ENCODE data around the gene UGT2B7. TPM values are rescaled to one million over a fixed set of nuclear protein-coding genes. Genes with fewer than 3 reads are reported as not detected.

Gene UGT2B7
- total RNA-seq, 1 experiment from 2014 or later = not detected

DNA sequence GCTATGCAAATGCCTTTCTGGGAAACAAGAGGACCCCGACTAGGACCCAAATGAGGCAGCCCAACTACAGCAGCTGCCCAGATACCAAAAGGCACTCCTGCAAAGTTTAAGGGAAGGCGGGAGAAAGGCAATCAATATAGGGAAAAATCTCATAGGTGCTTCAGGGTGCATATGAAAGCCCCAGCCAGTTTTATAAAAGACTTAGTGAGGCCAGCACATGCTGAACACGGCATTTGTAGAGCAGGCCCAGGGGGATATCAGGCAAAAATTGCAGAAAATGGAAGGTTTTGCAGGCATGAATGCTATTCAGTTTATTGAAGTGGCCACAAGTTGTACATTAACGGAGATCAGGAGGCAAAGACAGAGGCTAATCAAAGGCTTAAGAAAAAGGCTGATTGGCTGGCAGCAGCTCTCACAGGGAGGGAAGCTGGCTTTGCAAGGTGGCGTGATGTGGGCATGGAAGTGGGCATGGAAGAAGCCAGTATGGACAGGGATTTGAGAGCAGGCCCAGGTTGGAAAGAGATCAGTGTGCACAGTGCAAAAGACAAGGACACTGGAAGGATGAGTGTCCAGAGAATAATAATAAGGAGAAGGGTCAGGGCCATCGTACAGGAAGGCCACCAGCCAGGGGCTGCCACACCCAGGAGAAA lies 37.7 kb upstream of the UGT2B7 start:
- no peaks in the 10 kb centered on the region for H3K36me3 Mint-ChIP-seq (ENCODE audit: insufficient read depth, unreplicated experiment)

DNA sequence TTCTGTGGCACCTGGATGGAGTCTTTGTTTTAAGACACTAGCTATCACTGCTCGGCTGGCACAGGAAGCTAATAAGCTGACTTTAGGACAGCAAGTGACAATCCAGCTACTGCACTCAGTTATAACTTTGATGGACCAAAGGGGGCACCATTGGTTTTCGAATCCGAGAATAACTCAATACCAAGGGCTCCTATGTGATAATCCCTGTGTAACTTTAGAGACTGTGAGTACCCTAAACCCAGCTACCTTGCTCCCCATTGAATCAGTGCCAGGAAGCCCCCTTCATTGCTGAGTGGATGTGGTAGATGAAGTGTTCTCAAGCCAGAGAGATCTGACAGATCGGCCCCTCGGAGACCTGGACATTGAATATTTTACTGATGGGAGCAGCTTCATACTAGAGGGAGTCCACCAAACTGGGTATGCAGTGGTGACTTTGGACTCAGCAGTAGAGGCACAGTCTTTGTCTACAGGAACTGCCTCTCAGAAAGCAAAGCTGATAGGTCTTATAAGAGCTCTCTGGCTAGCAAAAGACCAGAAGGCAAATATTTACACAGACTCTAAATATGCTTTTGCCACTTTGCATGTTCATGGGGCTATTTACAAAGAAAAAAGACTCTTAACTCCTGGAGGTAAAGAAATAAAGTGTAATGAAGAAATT lies 35.5 kb upstream of the UGT2B7 start:
- H3K27me3 Mint-ChIP-seq (ENCODE audit: insufficient read depth, unreplicated experiment) = no peaks in the 10 kb centered on the region
- POLR2A ChIA-PET = no interaction called here
- TF ChIP-seq, protein P1, sequence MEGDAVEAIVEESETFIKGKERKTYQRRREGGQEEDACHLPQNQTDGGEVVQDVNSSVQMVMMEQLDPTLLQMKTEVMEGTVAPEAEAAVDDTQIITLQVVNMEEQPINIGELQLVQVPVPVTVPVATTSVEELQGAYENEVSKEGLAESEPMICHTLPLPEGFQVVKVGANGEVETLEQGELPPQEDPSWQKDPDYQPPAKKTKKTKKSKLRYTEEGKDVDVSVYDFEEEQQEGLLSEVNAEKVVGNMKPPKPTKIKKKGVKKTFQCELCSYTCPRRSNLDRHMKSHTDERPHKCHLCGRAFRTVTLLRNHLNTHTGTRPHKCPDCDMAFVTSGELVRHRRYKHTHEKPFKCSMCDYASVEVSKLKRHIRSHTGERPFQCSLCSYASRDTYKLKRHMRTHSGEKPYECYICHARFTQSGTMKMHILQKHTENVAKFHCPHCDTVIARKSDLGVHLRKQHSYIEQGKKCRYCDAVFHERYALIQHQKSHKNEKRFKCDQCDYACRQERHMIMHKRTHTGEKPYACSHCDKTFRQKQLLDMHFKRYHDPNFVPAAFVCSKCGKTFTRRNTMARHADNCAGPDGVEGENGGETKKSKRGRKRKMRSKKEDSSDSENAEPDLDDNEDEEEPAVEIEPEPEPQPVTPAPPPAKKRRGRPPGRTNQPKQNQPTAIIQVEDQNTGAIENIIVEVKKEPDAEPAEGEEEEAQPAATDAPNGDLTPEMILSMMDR (IDR thresholded peaks at IDR 0.05; ENCODE audit: unreplicated experiment) = no peak
- peaks cover 8% of the 10 kb centered on the region for H3K9me3 Mint-ChIP-seq (ENCODE audit: unreplicated experiment)
- H3K27ac Mint-ChIP-seq (ENCODE audit: low read depth, unreplicated experiment) = no peak overlapping the region
- H3K36me3 Mint-ChIP-seq (ENCODE audit: insufficient read depth, unreplicated experiment) = no peaks in the 10 kb centered on the region
- no peak overlapping the region for H3K4me3 Mint-ChIP-seq (ENCODE audit: unreplicated experiment)
- peak; percentile 22 for DNase-seq (ENCODE audit: unreplicated experiment)
- BruUV-seq (replicated peaks) = no TSS peak
- CTCF ChIA-PET = interaction anchor here (1.0 kb wide), 1 partner anchor 258 kb away, joined by 4 read pairs; no protein-coding TSS in a partner anchor
- no peaks in the 10 kb centered on the region for H3K4me1 Mint-ChIP-seq (ENCODE audit: insufficient read depth, unreplicated experiment)
- intact Hi-C loops (cut with micrococcal nuclease) = no loop called here

More for the DNA sequence above, 37.7 kb upstream of the UGT2B7 start:
- ChIA-PET CTCF (no interaction called here), POLR2A (no interaction called here)
- H3K9me3 Mint-ChIP-seq (ENCODE audit: unreplicated experiment) = peaks cover 1% of the 10 kb centered on the region
- intact Hi-C loops (cut with micrococcal nuclease) = no loop called here
- no peaks in the 10 kb centered on the region for H3K4me1 Mint-ChIP-seq (ENCODE audit: insufficient read depth, unreplicated experiment)
- no TSS peak for BruUV-seq (replicated peaks)
- TF ChIP-seq, protein P1 (IDR thresholded peaks at IDR 0.05; ENCODE audit: unreplicated experiment) = no peak
- H3K27me3 Mint-ChIP-seq (ENCODE audit: insufficient read depth, unreplicated experiment) = no peaks in the 10 kb centered on the region
- no peak overlapping the region for H3K4me3 Mint-ChIP-seq (ENCODE audit: unreplicated experiment)
- H3K27ac Mint-ChIP-seq (ENCODE audit: low read depth, unreplicated experiment) = peak overlapping the region; percentile 2
- DNase-seq (ENCODE audit: unreplicated experiment) = no peak

DNA sequence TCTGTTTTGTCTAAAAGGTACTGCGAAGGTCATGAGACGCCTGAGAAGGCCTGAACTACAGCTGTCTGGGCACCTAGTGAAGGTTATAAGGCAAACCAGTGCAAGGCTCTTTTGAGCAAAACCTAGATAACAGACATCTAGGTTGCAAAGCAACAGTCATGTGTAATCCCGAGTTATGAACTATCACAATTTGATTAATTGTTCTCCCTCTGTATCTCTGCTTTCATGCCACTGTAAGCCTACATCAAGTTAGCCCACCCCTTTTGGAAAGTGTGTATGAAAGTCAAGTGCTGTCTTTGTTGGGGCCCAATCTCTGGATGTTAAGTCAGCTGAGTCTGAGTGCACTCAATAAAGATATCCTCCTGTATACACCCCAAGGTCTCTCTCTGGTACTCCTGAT lies 31.9 kb upstream of the UGT2B7 start:
- H3K9me3 Mint-ChIP-seq (ENCODE audit: unreplicated experiment) = peaks cover 8% of the 10 kb centered on the region
- H3K27me3 Mint-ChIP-seq (ENCODE audit: insufficient read depth, unreplicated experiment) = no peaks in the 10 kb centered on the region
- no peak overlapping the region for H3K4me3 Mint-ChIP-seq (ENCODE audit: unreplicated experiment)
- no peak for DNase-seq (ENCODE audit: unreplicated experiment)
- H3K27ac Mint-ChIP-seq (ENCODE audit: low read depth, unreplicated experiment) = no peak overlapping the region
- TF ChIP-seq, protein P1 (IDR thresholded peaks at IDR 0.05; ENCODE audit: unreplicated experiment) = no peak
- intact Hi-C loops (cut with micrococcal nuclease) = no loop called here
- POLR2A ChIA-PET = no interaction called here
- BruUV-seq (replicated peaks) = no TSS peak
- H3K36me3 Mint-ChIP-seq (ENCODE audit: insufficient read depth, unreplicated experiment) = no peaks in the 10 kb centered on the region
- CTCF ChIA-PET = no interaction called here
- H3K4me1 Mint-ChIP-seq (ENCODE audit: insufficient read depth, unreplicated experiment) = peaks cover 8% of the 10 kb centered on the region

DNA sequence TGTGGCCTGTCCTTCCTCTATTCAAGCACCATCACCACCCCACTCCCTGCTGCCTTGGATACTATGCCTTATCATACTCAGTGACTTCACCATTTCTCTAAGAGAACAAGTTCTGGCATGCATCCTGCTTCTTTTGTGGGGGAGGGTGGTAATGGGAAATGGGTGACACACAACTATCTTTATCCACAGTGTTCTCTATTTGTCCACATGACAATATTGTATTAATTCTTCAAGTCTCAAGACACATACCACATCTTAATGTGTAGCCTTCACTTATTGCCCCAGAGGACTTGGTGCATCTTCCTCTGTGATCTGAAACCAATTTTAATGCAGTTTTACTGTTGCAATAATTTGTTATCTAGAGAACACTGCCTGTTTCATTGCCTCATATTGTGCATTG lies 29.3 kb upstream of the UGT2B7 start:
- no peak overlapping the region for H3K27ac Mint-ChIP-seq (ENCODE audit: low read depth, unreplicated experiment)

More for the DNA sequence above, 29.3 kb upstream of the UGT2B7 start:
- ChIA-PET POLR2A (no interaction called here), CTCF (interaction anchor here (0.5 kb wide), 1 partner anchor 1076 kb away, joined by 3 read pairs; no protein-coding TSS in a partner anchor)
- TF ChIP-seq, protein P1 (IDR thresholded peaks at IDR 0.05; ENCODE audit: unreplicated experiment) = no peak
- no peak overlapping the region for H3K4me3 Mint-ChIP-seq (ENCODE audit: unreplicated experiment)
- H3K36me3 Mint-ChIP-seq (ENCODE audit: insufficient read depth, unreplicated experiment) = no peaks in the 10 kb centered on the region
- intact Hi-C loops (cut with micrococcal nuclease) = no loop called here
- BruUV-seq (replicated peaks) = no TSS peak
- H3K9me3 Mint-ChIP-seq (ENCODE audit: unreplicated experiment) = peaks cover 8% of the 10 kb centered on the region
- peak; percentile 19 for DNase-seq (ENCODE audit: unreplicated experiment)
- H3K4me1 Mint-ChIP-seq (ENCODE audit: insufficient read depth, unreplicated experiment) = peaks cover 8% of the 10 kb centered on the region
- no peaks in the 10 kb centered on the region for H3K27me3 Mint-ChIP-seq (ENCODE audit: insufficient read depth, unreplicated experiment)
